Kidney tubule cell (primary cell): ENCODE data around the gene METTL26.
A peak's percentile ranks its signal among the peaks of the same experiment; 100 is the strongest.
"Not testable (repeated sequence)": the region's sequence is repeated elsewhere in the genome, so short reads cannot be mapped to it uniquely, and the experiment has no call there.

Source experiments
- DNase-seq: peaks from one replicate; pipeline ENCODE4 v3.0.0-alpha.2; 2018; ENCODE audit warnings: low spot score

The METTL26 gene

DNA sequence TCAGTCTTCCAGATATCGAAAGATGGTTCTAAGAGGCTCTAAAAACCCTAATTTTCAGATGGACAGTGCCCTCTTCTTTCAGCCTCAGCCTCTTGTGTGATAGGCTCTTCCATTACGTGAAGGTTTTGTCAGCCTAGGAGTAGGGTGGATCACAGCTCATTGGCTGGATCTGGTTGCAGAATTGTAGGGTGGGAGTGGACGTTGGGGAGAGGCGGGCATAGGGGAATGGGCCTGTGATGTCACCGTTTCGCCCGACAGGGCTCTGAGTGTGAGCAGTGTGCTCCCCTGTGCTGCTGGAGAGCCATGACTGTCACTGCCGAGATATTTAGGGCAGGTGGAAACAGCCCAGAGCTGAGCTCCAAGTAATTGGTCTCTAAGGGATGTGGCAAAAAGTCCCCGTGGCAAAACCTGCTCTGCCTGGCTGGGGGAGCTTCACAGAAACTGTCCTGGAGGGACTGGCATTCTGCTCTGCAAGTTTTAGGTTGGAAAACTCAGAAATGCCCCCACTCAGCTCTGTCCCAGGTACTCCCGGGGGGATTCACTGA lies 11.5 kb downstream of the METTL26 start:
- DNase-seq = no peak

- no peak for DNase-seq
Observed at GRCh38 chr16:622920-623280, 13.2 kb downstream of the METTL26 start.

GRCh38 chr16:621526-622105 lies 14.5 kb downstream of the METTL26 start:
- no peak for DNase-seq

- no peak for DNase-seq
Observed at GRCh38 chr16:620700-621525, 15.2 kb downstream of the METTL26 start.

DNA sequence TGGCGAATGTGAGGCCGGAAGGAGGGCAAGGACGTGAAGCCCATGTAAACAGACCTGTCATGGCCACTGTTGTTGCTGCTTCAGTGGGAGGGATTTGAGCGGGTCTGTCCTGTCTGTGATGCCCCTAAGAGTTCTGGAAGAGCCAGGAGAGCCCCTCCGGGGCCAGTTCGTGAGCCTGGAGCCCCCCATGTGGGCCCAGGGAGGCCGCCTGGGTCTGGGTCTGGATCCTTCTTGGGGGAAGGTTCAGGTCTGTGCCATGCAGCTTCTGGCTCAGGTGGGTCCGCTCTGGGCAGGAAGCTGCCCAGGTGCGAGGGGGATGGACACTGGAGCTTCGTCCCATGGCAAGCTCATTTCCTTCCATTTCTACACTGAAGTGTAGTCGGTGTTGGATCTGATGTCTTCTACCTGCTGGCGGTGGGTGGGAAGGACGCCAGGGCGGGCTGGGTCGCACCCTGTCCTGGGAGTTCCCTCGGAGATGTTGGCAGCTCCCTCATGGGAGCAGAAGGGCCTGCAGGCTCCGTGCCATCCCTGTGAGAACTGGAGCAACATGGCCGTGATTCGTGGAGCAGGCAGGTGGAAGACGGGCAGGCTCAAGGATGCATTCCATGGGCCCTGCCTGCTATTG lies 16.5 kb downstream of the METTL26 start:
- DNase-seq = no peak

DNA sequence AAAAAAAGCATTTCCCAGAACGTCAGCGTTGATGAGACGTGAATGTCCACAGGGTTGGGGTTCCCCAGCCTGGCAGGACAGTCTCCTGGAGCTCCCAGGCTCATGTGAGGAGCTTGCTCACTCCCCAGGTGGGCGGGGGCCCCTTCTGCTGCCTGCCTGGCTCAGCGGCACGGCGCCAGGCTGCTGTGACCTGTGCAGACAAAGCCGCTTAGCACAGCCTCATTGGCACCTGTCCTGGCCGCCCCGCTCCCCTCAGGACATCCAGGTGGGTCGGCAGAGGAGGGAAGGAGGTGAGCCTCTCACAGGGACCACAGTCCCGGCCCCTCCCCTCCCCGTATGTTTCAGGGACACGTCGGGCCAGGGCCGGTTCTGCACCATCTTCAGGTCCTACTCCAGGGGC lies 18.2 kb downstream of the METTL26 start:
- DNase-seq = no peak

DNA sequence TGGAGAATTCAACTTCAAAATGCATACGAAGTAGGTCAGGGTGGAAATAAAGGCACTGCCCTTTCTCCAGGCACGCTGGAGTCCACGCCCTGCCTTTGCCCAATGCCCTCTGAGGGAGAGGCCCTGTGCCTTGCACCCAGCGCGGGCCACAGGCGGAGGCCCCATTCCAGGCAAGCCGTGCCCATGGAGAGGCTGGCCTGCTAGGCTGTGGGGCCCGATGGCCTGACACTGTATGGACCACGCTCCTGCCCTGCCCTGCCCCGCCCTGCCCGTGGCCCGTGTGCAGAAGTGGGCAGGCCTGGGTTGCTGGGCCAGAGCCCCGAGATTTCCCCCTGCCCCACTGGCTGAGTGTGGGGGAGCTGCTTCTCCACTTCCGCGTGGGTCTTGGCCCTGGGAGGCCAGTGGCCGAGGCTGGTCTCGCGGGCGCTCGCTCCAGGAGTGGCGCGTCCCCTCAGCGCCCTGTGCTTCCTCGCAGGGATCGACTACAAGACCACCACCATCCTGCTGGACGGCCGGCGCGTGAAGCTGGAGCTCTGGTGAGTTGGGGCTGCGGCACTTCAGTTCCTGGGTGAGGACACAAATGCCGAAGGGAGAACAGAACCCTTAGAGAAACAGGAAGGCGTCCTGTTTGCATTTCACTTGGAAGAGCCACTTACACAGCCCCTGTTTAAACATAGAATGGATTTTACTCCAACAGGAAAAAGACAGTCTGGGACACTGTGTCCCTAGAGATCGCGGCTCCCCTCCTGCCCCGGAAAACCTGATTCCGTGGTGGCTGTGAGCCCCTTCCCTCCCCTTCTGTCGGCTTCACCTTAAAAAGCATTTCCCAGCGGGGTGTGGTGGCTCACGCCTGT lies 19.1 kb downstream of the METTL26 start:
- no peak for DNase-seq

DNA sequence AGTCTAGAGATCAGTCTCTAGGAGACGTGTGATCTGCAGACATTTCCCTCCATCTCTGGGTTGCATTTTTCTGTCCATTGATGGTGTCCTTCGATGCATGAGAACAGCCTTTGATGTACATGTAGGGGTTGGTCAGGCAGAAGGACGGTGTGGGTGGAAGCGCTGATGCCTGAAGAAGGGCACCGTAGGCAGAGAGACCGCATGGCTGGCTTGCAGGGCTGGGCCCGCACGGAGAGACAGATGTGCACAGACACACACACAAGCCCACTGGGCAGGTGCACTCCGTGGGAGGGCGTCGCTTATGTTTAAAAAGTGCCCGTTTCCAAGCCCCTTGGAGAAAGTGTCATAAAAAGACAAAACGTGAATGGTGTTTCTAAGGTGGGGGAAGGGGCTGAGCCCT lies 21.0 kb downstream of the METTL26 start:
- no peak for DNase-seq

- peak; percentile 79 for DNase-seq
Observed at GRCh38 chr16:610513-611381, 25.4 kb downstream of the METTL26 start.

GRCh38 chr16:609984-610383 lies 26.1 kb downstream of the METTL26 start:
- DNase-seq = no peak

- no peak for DNase-seq
Observed at GRCh38 chr16:609316-609715, 26.8 kb downstream of the METTL26 start.

DNA sequence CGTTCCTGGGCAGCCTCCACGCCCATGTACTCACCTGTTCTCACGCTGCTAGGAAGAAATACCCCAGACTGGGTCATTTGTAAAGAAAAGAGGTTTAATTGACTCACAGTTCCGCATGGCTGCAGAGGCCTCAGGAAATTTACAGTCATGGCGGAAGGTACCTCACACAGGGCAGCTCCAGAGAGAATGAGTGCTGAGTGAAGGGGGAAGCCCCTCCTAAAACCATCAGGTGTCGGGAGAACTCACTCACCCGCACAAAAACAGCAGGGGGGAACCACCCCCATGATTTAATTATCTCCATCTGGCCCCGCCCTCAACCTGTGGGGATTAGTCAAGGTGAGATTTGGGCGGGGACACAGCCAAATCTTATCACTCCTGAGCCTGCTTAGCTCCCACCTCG lies 28.1 kb downstream of the METTL26 start:
- peak; percentile 66 for DNase-seq

DNA sequence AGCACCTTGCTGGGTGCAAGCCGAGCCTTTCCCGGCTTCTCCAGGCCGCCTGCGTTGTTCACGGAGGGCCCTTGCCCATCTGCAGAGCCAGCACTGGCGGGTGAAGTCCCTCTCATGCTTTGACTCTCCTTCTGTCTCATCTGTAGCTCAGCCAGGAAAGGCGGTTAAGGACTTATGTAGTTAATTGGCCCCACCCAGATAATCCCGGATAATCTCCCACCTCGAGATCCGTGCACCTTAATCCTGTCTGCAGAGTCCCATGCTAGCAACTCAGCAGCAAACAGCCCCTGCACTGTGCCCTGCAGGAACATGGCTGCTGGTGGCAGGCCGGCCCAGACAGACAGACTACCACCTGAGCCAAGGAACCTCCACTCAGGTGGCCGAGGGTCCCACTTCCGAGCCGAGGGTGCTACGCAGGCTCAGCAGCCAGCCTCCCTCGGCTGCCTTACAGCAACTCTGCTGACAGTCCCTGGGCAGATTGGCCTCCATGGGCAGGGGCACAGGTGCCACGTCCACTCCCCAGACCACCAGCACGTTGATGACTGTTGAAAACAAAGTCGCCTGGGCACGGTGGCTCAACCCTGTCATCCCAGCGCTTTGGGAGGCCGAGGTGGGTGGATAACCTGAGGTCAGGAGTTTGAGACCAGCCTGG lies 29.3 kb downstream of the METTL26 start:
- no peak for DNase-seq

- no peak for DNase-seq
Observed at GRCh38 chr16:603933-604332, 32.2 kb downstream of the METTL26 start.

- DNase-seq = no peak
Observed at GRCh38 chr16:600781-601180, 35.3 kb downstream of the METTL26 start.

GRCh38 chr16:598823-599739 lies 37.0 kb downstream of the METTL26 start:
- DNase-seq = peak; percentile 35

DNA sequence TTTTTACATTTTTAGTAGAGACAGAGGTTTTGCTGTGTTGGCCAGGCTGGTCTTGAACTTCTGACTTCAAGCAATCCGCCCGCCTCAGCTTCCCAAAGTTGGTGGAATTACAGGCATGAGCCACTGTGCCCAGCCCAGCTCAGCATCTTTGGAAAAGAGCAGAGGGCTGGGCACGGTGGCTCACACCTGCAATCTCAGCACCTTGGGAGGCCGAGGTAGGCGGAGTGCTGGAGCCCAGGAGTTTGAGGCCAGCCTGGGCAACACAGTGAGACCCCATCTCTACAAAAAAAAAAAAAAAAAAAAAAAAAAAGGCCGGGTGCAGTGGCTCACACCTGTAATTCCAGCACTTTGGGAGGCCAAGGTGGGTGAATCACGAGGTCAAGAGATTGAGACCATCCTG lies 38.5 kb downstream of the METTL26 start:
- DNase-seq = not testable (repeated sequence)

DNA sequence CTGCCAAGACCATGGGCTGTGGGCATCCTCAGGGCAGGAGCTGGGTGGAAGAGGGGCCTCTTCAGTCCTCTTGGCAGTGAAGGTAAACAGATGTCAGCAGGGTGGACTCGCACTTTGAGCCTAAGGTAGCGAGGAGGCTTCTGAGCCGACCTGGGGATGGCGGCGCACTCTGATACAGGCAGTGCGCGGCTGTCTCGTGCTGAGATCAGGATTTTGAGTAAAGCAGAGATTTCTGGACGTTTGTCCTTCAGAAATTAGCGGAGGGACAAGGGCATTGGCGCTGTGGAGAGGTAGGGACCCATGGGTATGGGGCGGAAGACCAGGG lies 39.4 kb downstream of the METTL26 start:
- DNase-seq = no peak

- peak; percentile 28 for DNase-seq
Observed at GRCh38 chr16:595942-596735, 40.0 kb downstream of the METTL26 start.
